Natural killer cell treated with Interleukin-12 subunit alpha and Interleukin-12 subunit beta and Interleukin-15 and Interleukin-18, amount 100 ng/mL, for 72 hours (primary cell): ENCODE data around the gene CACNB4. TPM values are rescaled to one million over a fixed set of nuclear protein-coding genes. Genes with fewer than 3 reads are reported as not detected.

Experiments
- ATAC-seq, 2 donors: fragments of 150-1000 bp; cut with Tn5 transposase in 1 of 2; sonication (Bioruptor Pico), chemical (Tn5 transposase) in 1 of 2; 2 replicates each; pipeline ENCODE4 v1.10.0; 2021
- DNase-seq: peaks from one replicate; pipeline ENCODE4 v3.0.0; 2022; ENCODE audit warnings: low spot score
- H3K27ac Mint-ChIP-seq, 2 donors: 1 replicate in 1 of 2; 2 replicates in 1 of 2; pipeline ENCODE4 v1.8.0; 2022; ENCODE audit warnings: mixed read lengths in 2 of 2, mild to moderate bottlenecking in 1 of 2, moderate library complexity in 1 of 2
- H3K27me3 Mint-ChIP-seq, 2 donors: 1 replicate in 1 of 2; 2 replicates in 1 of 2; pipeline ENCODE4 v1.8.0; 2022; ENCODE audit warnings: mixed read lengths in 2 of 2
- H3K36me3 Mint-ChIP-seq: one replicate; pipeline ENCODE4 v1.8.0; 2022; ENCODE audit warnings: mixed read lengths
- H3K4me1 Mint-ChIP-seq, 2 donors: 1 replicate in 1 of 2; 2 replicates in 1 of 2; pipeline ENCODE4 v1.8.0; 2022; ENCODE audit warnings: low read depth in 2 of 2, mixed read lengths in 2 of 2, mild to moderate bottlenecking in 1 of 2
- H3K4me3 Mint-ChIP-seq: one replicate; pipeline ENCODE4 v1.8.0; 2022; ENCODE audit warnings: mixed read lengths
- H3K9me3 Mint-ChIP-seq: 2 replicates; pipeline ENCODE4 v1.8.0; 2022; ENCODE audit warnings: mixed read lengths
- total RNA-seq, 2 donors: library from RNA; stranded (reverse); gene quantifications; one replicate each; pipeline ENCODE4 v1.2.3, GENCODE V29; 2022

The CACNB4 gene
- total RNA-seq, 2 donors from 2014 or later = 0.40 to 0.64 TPM

DNA sequence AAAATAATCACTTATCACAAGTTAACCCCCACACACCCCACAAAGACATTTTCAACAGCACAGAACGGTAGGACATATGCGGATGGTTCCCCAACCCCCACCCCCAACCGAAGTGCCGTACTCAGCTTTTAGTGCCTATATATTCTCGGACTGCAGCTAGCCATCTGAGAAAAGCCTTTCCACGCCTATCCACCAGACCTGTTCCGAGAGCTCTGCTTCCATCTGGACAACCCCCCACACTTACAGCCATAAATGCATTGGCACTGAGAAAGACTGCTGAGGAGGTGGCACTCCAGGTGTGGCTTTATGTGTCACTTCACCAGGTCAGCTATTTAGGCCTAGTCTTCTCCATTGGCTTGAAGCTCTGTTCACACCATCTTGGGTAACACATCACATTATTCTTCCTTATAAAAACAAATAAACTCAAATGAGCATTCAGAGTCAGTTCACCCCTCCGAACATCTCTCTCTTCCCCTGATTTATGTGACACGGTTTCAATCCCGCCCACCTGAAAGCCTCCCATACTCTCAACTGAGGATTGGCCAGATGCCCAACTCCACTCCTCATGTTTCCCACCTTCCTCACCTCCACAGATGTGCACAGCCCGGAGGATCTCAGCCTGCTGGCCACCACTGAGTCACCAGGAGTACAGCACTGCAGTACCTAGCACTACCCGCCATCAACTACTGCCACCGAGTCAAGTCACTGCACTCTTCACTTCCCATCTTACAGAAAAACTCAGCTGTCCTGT, 127.4 kb downstream of the CACNB4 start:
- H3K4me3 Mint-ChIP-seq = no peak overlapping the region
- H3K9me3 Mint-ChIP-seq = no peaks in the 10 kb centered on the region
- H3K27me3 Mint-ChIP-seq = peaks cover 0 to 2% of the 10 kb centered on the region in 2 donors
- no peak overlapping the region for H3K27ac Mint-ChIP-seq
- DNase-seq = no peak
- H3K36me3 Mint-ChIP-seq = no peaks in the 10 kb centered on the region
- H3K4me1 Mint-ChIP-seq = peaks cover 0 to 3% of the 10 kb centered on the region in 2 donors
- no peak for ATAC-seq

DNA sequence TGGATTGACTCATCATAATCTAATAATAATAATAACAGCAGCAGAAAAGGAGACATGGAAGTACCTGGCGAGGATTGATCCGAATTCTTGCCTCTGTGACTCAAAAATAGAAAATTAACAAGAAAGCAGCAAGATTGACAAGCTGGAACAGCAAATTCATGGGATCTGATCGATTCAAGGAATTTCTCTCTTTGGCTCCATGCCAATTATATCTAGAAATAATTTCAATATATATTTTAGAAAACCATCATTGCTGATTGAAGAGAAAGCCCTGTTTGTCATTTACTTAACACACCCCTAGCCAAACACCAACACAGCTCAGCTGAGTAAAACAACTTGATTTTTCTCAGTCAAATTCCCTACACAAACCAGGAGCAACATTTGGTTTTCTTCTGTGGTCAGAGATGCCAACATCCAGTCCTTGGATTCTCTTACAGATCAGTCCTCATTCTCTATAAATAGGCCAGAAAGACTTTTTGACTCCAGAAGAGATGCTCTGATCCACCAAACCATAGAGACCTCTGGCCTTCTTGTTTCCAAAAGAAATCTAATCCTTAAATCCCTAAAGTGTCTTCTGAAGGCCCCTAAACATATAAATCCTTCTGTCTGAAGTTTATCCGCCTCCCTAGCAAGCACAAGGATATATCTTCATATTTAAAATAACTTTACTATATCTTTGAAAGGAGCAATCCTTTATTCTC, 129.9 kb downstream of the CACNB4 start:
- Mint-ChIP-seq H3K4me3 (no peak overlapping the region), H3K36me3 (no peaks in the 10 kb centered on the region), H3K4me1 (no peaks in the 10 kb centered on the region), H3K27me3 (peaks cover 0 to 2% of the 10 kb centered on the region in 2 donors), H3K9me3 (no peaks in the 10 kb centered on the region), H3K27ac (no peak overlapping the region)
- ATAC-seq (no peak), DNase-seq (no peak)

DNA sequence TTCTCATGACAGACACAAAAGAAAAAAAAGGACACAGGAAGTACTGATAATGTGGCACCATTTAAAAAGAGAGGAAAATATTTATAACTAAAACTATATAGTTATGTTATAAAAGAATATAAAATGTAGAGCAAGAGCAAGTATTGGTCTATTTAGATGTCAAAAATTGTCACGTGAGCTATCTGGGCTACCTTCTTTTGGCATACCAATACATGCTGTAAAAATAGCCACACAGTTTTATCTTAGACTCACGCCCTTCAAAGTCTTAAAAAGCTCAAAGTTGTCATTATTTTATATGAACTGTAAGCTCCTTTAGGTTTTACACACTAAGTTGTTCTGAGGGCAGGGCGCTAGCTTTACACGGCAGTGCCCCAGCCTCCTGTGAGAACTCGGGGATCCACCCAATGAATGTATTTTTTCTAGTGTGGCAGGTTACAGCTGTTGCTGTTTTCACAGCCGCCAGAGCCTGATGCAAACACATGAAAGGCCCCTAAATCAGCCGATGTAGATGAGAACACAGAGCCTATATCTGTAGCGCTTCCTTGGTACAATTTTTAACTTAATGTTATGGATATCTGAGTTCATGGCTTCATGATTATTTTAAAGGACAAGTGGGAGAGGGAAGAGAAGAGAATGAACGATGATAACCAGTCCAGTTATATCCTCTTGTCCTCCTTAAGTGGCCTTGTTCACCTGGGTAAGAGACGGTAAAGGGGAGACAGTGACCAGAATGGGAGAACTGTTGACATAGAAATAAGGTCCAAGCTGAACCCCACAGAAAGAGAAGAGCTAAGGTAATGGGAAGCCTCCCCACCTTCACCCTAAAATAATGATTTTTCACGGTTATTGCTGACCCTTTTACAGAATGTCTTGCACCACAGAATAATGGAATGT, 130.8 kb downstream of the CACNB4 start:
- Mint-ChIP-seq H3K4me1 (no peaks in the 10 kb centered on the region), H3K9me3 (no peaks in the 10 kb centered on the region), H3K27me3 (peaks cover 0 to 2% of the 10 kb centered on the region in 2 donors), H3K27ac (no peak overlapping the region), H3K4me3 (no peak overlapping the region), H3K36me3 (no peaks in the 10 kb centered on the region)
- no peak for ATAC-seq
- DNase-seq = no peak

DNA sequence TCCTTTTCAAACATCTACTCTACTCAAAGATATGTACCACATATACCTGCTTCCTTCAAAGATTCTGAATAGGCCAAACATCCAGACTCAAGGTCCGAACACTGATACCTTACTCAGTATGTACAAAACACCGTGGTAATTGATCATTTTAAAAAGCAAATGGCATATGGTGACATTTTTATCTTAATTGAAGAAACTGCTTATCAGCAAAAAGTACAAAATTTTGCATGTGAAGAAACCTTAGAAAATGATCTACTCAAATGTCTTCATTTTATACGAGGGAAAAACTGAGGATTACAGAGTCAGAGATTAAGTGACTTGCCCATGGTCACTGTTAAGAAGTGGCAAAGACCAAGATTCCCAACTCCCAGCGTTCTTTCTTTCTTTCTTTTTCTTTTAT, 133.0 kb downstream of the CACNB4 start:
- Mint-ChIP-seq H3K4me3 (no peak overlapping the region), H3K4me1 (no peaks in the 10 kb centered on the region)

DNA sequence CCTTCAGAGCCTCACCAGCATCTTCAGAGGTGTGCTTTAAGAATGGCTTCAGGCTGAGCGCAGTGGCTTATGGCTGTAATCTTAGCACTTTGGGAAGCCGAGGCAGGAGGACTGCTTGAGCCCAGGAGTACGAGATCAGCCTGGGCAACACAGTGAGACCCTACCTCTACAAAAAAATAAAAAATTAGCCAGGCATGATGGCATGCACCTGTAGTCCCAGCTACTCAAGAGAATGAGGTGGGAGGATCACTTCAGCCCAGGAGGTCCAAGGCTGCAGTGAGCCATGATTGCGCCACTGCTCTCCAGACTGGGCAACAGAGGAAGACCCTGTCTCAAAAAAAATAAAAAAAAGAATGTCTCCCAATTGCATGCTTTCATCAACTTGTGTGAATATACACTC, 137.3 kb downstream of the CACNB4 start:
- DNase-seq (no peak), ATAC-seq (no peak)
- Mint-ChIP-seq H3K27ac (no peak overlapping the region), H3K4me3 (no peak overlapping the region), H3K9me3 (no peaks in the 10 kb centered on the region), H3K27me3 (no peaks in the 10 kb centered on the region), H3K36me3 (no peaks in the 10 kb centered on the region), H3K4me1 (no peaks in the 10 kb centered on the region)

More for the DNA sequence above, 133.0 kb downstream of the CACNB4 start:
- no peak overlapping the region for H3K27ac Mint-ChIP-seq
- H3K9me3 Mint-ChIP-seq = no peaks in the 10 kb centered on the region
- no peaks in the 10 kb centered on the region for H3K36me3 Mint-ChIP-seq
- H3K27me3 Mint-ChIP-seq = peaks cover 0 to 2% of the 10 kb centered on the region in 2 donors
- ATAC-seq = no peak
- DNase-seq = no peak

DNA sequence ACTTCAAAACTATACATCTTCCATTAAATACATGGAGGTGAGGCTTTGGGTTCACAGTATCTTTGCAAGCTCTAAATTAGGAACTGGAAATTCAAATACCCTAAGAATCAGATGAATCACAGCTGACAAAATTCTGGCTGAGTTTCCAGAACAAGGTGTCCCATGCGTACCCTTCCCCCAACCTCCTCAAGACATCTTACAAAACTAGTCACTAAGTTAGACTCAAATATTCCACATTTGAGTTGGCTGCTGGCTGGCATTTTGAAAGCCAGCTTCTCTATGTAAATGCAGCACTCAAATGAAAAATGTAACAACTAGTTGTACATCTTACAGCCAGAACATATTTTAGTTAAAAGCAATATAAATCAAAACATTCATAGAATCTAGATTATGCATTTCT, 139.6 kb downstream of the CACNB4 start:
- no peaks in the 10 kb centered on the region for H3K27me3 Mint-ChIP-seq
- ATAC-seq = no peak
- no peak for DNase-seq
- H3K9me3 Mint-ChIP-seq = no peaks in the 10 kb centered on the region
- H3K4me1 Mint-ChIP-seq = no peaks in the 10 kb centered on the region
- no peak overlapping the region for H3K4me3 Mint-ChIP-seq
- no peaks in the 10 kb centered on the region for H3K36me3 Mint-ChIP-seq
- H3K27ac Mint-ChIP-seq = no peak overlapping the region

DNA sequence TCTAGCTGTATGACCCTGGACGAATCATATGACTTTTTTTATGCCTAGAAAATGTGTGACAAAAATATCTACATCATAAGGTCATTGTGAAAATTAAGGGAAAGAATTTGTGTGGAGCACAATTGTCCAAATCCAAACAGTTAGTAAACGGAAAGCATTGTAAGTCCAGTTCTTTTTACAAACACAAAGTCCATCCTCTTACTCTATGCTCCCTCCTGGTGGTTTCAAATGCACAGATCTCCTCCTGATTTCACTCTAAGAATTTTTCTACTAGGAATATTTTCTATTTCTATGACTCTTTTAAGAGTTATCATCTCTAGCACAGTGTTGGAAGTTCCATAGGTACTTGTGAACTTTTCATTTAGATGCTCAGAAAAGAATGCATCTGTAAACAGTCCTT, 145.4 kb downstream of the CACNB4 start:
- no peaks in the 10 kb centered on the region for H3K4me1 Mint-ChIP-seq
- no peak overlapping the region for H3K4me3 Mint-ChIP-seq
- no peaks in the 10 kb centered on the region for H3K36me3 Mint-ChIP-seq
- H3K27me3 Mint-ChIP-seq = peaks cover 0 to 14% of the 10 kb centered on the region in 2 donors
- no peak for ATAC-seq
- H3K9me3 Mint-ChIP-seq = no peaks in the 10 kb centered on the region
- no peak for DNase-seq
- no peak overlapping the region for H3K27ac Mint-ChIP-seq

DNA sequence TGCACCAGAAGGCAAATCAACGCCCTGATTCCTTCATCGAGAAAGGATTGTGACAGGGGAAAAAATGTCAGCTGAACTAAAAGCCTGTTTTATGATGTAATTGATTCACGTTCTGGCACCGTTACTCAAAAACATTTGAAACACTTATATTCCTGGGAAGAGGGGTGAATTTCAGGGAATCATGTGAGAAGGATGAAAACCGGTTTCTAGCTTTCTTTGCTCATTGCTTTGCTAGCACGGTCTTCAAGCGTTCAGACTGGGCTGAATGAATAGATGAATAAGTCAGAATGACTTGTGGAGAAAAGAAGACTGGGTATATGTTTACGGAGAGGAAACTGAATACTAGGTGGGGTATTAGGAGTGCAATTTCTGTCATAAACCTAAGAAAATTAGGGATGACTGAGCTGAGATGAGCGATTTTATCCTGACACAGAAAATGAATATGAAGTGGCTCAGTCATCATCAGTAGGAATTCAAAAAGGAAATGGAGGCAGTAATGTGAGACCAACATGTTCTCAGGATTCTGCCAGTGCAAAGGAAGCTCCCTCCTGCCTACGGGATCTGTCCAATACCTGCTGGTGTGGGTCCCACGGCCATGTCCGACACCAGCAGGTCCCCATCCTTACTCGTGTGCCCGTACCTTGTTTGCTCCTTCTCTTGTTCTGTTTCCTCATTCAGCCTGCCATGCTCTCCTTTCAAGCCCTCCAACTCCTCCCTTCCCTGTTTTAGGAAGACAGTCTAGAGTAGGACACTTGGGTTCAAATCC, 146.0 kb downstream of the CACNB4 start:
- Mint-ChIP-seq H3K4me3 (no peak overlapping the region), H3K4me1 (no peaks in the 10 kb centered on the region), H3K27me3 (peaks cover 0 to 14% of the 10 kb centered on the region in 2 donors), H3K27ac (no peak overlapping the region), H3K9me3 (no peaks in the 10 kb centered on the region), H3K36me3 (no peaks in the 10 kb centered on the region)
- DNase-seq (no peak), ATAC-seq (no peak)

DNA sequence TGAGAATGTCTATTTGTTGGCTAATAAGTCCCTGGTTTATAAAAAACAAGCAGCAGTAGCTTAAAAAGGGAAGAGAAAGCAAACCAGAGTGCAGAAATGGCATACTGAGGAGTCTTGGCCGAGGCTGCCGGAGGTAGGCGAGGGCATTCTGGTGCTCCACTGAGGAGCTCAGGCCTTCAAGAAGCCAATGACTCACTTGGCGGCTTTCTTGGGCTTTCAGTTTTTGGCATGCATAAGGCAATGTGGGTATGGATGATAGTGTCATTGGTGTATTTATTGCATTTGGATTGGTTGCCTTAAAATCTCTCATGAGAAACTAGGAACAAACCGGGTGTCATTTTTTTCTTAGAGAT, 151.1 kb downstream of the CACNB4 start:
- Mint-ChIP-seq H3K4me1 (peaks cover 0 to 5% of the 10 kb centered on the region in 2 donors), H3K27me3 (peaks cover 8 to 14% of the 10 kb centered on the region in 2 donors), H3K36me3 (peaks cover 8% of the 10 kb centered on the region), H3K9me3 (peaks cover 6% of the 10 kb centered on the region), H3K4me3 (no peak overlapping the region), H3K27ac (no peak overlapping the region)
- ATAC-seq = no peak
- DNase-seq = no peak

DNA sequence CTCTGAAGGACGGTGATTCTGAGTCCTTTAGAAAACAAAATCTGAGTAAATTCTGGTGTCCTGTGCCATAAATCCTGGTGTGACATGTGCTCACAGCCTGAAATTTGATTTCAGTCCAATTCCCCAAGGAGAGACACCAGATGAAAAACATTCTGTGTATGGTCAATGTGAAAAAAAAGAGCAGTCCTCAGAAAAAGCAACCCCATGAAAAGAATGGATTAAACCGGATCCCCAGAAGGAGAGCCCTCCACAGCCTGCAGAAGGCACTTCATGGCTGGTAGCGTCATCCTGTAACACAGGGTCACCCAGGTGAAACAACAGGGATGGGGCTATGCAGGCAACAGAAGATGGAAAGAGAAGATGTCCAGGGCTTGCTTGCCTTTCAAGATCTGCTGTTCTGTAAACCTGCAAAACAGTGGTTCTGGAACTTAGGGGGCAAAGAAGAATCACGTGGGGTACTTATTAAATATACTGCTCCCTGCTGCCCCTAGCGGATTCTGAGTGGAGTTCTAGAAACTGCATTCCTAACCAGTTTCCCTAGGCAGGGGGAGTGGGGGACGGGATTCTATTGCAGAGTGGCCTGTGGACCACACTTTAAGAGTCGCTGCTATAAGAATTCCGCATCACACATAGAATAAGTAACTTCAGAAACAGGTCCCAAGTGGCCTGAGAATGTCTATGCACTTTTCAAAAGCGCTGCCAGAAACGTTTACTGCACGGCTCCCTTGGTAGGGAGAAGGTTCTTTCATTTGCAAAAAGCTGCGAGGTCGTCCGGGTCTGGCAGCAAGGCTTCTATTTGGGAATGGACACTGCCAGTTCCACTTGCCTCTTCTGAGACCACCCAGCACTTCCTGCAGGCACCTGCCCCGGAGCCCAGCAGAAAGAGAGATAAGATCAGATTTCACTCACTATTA, 151.7 kb downstream of the CACNB4 start:
- Mint-ChIP-seq H3K9me3 (peaks cover 7% of the 10 kb centered on the region), H3K4me3 (no peak overlapping the region), H3K36me3 (peaks cover 10% of the 10 kb centered on the region), H3K4me1 (peaks cover 0 to 5% of the 10 kb centered on the region in 2 donors), H3K27me3 (peaks cover 8 to 14% of the 10 kb centered on the region in 2 donors), H3K27ac (no peak overlapping the region)
- ATAC-seq (peak in 1 of 2 donors; percentile 57), DNase-seq (no peak)

DNA sequence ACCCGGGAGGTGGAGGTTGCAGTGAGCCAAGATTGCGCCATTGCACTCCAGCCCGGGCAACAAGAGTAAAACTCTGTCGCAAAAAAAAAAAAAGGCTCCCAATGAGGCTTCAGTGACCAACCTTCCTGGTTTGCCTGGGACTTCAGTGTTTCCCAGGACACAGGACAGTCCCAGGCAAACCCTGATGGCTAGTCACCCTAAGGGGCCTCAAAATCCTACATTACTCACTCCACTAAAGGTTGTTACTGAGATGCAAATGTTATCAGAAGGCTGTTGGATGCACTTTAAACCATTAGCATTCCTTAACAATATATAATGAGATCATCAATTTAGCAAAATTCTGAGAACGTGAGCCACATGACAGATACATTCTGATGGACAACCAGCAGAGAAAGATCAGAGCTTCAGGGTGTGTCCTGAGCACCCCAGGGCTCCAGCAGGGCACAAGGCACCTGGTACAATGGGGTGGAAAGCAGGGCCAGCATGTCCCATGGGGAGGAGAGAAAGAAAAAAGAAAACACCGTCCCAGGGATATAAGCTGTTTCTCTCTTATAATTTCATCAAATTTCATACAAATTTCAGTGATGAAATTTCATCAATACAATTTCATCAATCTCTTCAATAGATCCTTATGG, 152.5 kb downstream of the CACNB4 start:
- Mint-ChIP-seq H3K27ac (no peak overlapping the region), H3K36me3 (peaks cover 10% of the 10 kb centered on the region), H3K4me3 (no peak overlapping the region), H3K4me1 (peaks cover 0 to 5% of the 10 kb centered on the region in 2 donors), H3K27me3 (peaks cover 8 to 14% of the 10 kb centered on the region in 2 donors), H3K9me3 (peaks cover 7% of the 10 kb centered on the region)
- no peak for ATAC-seq
- DNase-seq = no peak

DNA sequence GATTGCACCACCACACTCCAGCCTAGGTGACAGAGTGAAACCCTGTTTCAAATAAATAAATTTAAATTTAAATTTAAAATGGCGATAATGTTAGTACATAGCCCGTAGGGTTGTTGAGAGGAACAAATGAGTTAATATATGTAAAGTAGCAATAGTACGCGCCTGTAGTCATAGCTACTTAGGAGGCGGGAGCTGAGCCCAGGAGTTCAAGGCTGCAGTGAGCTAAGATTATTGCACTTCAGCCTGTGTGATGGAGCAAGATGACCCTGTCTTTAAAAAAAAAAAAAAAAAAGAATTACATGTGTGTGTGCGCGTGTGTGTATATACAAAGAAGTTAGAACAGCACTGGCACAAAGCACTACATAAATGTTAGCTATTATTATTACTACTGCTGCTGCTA, 153.2 kb downstream of the CACNB4 start:
- ATAC-seq (no peak), DNase-seq (no peak)
- Mint-ChIP-seq H3K9me3 (peaks cover 7% of the 10 kb centered on the region), H3K27ac (no peak overlapping the region), H3K4me1 (peaks cover 0 to 5% of the 10 kb centered on the region in 2 donors), H3K36me3 (peaks cover 10% of the 10 kb centered on the region), H3K4me3 (no peak overlapping the region), H3K27me3 (peaks cover 8 to 13% of the 10 kb centered on the region in 2 donors)
